CMK (cell line): Measurements from ENCODE around the gene PCDH9.

Experiments
- DNase-seq: peaks from one replicate; pipeline ENCODE4 v3.0.0-alpha.2; 2010; ENCODE audit warnings: low read depth

The PCDH9 gene

DNA sequence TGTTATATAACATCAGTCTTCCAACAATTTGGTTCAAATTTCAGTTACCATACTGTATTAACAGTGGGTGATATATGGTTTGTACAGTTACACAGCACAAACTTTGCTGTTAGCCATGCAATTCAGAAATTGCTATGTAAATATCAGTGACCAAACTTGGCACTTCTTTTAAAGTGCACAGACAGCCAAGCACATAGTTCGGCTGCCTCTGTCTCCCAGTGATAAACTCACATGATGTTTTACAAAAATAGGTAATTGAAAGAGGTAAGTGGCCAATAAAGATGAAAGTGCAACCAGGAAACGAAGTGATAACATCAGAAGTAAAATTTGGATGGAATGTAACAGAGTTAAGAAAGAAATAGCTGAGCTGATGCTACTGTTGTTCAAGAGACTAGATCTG, 143.9 kb downstream of the PCDH9 start:
- DNase-seq: no peak

GRCh38 chr13:67084066-67084465, 146.1 kb downstream of the PCDH9 start:
- DNase-seq: no peak

GRCh38 chr13:67083519-67083918, 146.6 kb downstream of the PCDH9 start:
- DNase-seq: no peak

DNA sequence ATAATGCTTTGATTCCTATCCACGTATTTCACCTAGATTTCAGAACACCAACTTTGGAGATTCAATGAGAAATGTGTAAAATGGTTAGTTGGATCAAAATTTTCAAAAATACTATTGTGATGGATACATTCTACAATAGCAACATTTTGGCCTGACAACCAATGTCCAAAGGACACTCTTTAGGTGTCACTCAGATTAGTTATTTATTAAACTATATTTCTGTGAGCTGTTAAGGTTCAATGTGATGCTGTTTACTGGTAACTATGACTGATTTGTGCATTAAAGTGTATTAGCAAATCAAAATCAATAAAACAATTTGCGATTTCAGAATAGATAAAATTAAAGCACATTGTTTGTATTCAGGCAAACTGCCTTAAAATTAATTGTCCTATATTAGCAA, 149.8 kb downstream of the PCDH9 start:
- no peak for DNase-seq

DNA sequence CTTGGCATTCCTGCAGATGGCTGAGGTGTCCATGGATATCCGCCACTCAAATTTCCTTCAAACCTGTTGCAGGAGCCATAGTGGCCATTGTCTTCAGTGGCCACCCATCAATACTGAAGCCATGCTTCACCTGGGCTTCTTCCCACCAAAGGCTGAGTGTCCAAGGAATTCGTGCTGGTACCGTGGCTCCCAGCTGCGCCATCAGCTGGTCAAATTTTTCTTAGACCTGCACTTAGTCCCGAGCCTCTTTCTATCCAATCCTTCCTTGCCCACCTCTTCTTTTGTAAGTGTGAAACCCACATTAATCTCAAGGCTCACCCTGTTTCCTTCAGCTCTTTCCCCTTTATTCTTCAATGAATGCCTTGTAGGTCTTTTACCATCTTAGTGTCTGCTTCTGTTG, 152.1 kb downstream of the PCDH9 start:
- DNase-seq: no peak

DNA sequence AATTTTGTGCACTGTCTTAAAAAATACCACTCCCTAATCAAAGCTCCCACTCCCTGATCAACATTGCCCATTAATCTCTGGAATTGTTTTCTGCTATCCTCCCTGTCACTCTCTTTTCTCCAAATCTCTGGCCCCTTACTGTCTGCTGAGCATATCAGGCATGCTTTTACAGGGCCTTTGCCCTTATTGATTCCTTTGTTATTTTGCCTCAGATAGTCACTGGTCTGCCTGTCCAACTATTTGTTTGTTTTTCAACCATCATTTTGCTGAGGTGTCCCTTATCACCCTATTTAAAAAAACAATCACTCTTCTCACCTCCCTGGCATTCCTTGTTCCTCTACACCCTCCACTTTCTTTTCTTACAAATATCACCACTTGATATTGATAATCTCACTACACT, 153.0 kb downstream of the PCDH9 start:
- DNase-seq: no peak

DNA sequence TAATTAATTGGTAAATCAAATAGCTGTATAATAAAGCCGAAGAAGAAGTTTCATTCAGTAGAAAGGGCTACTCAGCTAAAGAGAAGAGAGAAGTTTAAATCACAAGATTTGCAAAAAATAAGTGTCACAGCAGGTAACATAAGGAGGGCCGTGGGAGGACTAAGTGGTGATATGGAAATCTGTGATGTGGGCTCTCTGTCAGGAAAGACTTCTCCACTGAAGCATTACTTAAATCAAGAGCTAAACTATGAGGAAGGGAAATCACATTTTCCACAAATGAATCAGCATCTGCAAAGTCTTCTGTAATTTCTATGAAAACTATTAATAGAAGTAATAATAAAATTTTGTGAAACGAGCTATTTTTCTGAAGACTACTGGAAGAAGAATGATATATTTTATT, 153.8 kb downstream of the PCDH9 start:
- no peak for DNase-seq

DNA sequence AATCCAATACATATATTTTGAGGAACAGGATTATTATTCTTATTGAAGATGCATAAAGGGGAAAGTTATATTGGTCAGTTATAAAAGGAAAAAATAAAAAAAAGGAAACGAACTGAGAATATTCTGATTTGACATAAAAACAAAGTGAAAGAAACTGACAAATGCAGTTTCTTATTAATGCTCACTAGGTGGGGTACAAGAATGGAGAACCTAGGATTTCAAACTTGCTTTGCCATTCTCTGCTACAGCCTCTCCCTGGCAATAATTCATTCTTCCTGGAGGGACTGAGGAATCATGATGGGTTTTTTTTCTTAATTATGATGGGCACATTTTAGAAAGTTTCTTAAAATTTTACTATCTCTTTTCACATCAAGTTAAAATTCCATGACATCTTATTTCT, 154.9 kb downstream of the PCDH9 start:
- no peak for DNase-seq

- DNase-seq: no peak
These were observed 158.1 kb downstream of the PCDH9 start for GRCh38 chr13:67071918-67072598.

DNA sequence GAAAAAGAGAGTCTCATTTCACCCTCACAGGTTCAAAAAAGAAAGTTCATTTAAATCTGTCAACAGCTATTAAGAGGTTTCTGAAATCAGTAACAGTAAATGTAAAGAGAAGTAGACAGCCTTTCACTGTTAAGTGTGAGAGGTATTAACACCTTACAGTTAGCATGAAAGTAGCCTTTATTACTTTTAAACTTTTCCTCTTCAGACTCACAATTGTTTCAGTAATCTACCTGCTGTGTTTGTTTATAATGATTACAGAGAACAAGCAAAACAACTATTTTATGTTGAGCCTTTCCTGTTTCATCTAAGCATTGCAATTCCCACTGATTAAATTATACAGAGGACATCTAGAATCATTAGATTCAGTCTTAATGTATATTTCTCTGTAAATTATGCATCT, 159.8 kb downstream of the PCDH9 start:
- no peak for DNase-seq

GRCh38 chr13:67069117-67069767, 160.9 kb downstream of the PCDH9 start:
- DNase-seq: no peak

DNA sequence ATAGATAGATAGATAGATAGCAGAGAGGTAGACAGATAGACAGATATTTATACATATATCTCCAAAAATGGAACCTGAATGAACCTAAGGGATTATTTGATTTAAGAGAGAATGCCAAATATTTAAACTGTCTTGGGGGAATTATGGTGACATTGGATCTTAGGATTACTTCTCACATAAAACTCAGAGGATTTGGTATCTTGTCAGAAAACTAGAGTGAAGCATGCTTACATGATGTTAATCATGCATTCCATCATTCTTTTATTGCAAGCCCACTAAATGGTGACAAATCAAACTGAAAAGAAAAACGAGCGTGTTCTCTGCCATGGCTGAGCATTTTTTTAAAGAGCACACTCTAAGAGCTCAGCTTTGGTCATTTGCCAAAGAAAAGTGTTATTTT, 165.2 kb downstream of the PCDH9 start:
- DNase-seq: no peak

DNA sequence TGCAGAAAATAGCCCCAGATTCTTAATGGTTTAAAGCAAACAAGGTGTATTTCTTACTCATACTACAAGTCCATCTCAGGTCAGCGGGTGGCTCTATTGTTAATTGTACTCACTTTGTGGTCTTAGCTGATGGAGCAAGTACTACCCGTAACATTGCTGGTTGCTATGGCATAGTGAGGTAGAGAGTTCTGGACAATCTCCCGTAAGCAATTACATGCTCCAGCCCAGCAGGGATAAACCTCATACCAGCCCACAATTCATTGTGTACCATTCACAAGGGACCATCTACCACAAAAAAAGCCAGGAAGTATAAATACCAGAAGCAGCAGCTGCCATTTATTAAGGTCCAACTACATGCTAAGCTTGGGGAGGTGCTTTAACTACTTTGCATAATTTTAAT, 167.1 kb downstream of the PCDH9 start:
- DNase-seq: no peak

DNA sequence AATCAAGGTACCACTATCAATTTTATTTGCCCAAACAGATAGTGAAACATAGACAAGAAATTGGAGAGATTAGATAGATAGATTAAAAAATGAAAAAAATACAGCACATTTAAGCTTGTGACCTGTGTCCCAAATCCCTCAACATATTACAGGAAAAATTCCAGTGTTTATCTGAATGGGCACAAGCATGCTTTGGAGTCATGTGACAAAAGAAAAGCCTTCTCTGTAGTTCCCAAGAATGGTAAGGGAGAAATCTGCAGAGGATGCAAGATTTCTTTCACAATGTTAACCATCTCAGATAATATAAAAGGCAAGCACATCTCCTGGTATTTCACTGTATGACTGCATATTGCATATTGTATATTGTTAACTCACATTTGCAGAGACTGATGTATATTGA, 168.0 kb downstream of the PCDH9 start:
- DNase-seq: no peak

DNA sequence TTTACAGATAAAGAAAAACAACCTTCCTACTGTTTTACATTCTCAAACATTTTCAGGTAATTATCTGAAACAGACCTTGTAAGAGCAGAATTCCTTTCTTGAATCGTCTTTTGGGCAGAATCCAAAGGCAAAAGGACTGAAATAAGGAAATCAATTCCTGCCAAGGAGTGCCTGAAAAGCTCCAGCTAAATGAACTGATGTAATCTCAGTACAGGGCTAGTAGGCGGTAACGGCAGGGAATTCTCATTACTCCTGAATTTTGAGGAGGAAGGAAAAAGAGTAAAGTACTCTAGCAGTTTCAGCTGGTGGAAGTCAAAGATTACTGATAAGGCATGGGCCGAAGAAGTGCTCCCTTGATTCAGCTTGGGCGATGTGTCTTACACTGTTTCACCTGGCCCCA, 168.4 kb downstream of the PCDH9 start:
- DNase-seq: no peak

- DNase-seq: no peak
These were observed 177.3 kb downstream of the PCDH9 start for GRCh38 chr13:67052550-67053490.

DNA sequence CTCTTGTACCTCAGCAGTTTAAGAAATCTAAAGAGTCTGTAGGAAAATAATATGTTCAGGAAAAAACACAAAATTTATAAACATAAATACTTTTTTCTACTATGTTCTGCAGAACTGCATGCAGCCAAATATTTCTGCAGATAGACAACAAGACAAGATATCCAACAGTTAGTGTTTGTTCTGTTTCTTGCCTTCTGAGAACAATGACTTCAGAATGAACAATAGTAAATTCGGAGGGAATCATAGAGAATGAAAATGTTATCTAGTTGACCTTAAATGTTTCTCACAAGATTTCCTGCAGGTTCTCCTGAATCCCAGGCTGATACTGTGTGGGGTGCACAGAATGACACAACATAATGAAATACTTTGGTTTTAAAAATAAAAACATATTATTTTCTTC, 180.4 kb downstream of the PCDH9 start:
- DNase-seq: no peak

GRCh38 chr13:67048821-67049150, 181.3 kb downstream of the PCDH9 start:
- DNase-seq: no peak

GRCh38 chr13:67048084-67048820, 181.9 kb downstream of the PCDH9 start:
- DNase-seq: no peak

- DNase-seq: no peak
These were observed 184.8 kb downstream of the PCDH9 start for GRCh38 chr13:67045357-67045756.

DNA sequence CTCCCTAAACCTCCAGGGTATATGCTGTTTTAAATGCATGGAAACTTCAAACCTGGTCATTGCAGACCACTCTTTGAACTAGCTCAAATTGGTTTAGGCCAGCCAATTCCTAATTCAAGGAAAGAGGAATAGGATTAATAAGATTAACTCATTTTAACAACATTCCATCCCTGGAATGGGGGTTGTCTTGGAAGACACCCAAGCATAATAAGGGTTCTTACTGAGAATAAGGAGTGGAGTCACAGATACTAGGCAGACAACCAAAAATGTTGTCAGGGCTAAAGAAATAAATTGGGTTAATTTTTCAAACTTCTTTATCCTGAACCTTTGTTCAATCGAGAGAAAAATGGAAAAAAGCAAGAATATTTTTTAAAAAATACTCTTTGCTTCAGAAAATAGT, 186.2 kb downstream of the PCDH9 start:
- DNase-seq: no peak

DNA sequence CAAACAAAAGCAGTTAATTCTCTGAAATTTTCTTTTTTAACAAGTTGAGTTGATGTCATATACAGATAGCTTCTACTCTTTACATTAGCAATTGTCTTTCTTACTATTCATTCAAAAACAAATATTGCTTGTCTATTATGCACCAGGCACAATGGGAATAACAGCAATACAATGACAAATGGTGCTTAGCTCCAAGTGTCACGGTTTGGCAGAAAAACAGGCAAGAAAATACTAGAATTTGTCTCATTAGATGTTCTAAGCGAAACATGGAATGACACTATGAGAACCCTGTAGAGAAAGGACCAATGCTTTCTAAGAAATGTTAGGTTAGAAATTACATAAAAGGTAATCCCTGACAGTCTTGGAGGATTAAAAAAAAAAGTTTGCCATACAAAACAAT, 187.6 kb downstream of the PCDH9 start:
- DNase-seq: no peak
